Adrenal gland (tissue), 12 donors: ENCODE measurements around the gene ACTR3. TPM values are rescaled to one million over a fixed set of nuclear protein-coding genes. Genes with fewer than 3 reads are reported as not detected.

Experiments
- DNase-seq, 7 donors: peaks; one replicate each; pipeline ENCODE4 v3.0.0-alpha.2; 2019 to 2020
- H3K27ac ChIP-seq, 5 donors: fragments of 200-600 bp; sonication (generic) in 4 of 5; 1 replicate in 3 of 5; 2 replicates in 2 of 5; pipeline versions ENCODE4 v1.5.1 to v1.8.0; 2016 to 2020; ENCODE audit warnings: mild to moderate bottlenecking in 1 of 5
- H3K27me3 ChIP-seq: fragments of 200-600 bp; 2 replicates; pipeline ENCODE4 v1.8.0; 2021
- H3K36me3 ChIP-seq, 2 donors: fragments of 200-600 bp; replicated peaks in 1 of 2; 1 replicate in 1 of 2; 2 replicates in 1 of 2; pipeline versions ENCODE4 v1.5.1 to v1.8.0; 2018 to 2022
- H3K4me1 ChIP-seq, 2 donors: fragments of 200-600 bp; replicated peaks in 1 of 2; 1 replicate in 1 of 2; 2 replicates in 1 of 2; pipeline versions ENCODE4 v1.5.1 to v1.8.0; 2018 to 2021
- H3K4me3 ChIP-seq, 4 donors: fragments of 200-600 bp; sonication (generic) in 3 of 4; one replicate each; pipeline ENCODE4 v1.5.1; 2016 to 2018
- H3K9me3 ChIP-seq, 3 donors: fragments of 200-600 bp; sonication (generic) in 1 of 3; replicated peaks in 1 of 3; 1 replicate in 2 of 3; 2 replicates in 1 of 3; pipeline versions ENCODE4 v1.5.1 to v1.8.0; 2016 to 2021
- POLR2A ChIP-seq, 2 donors: fragments of 450-650 bp; IDR thresholded peaks; one replicate each; pipeline ENCODE4 v1.6.1; 2017; ENCODE audit warnings: antibody characterized with exemption in 2 of 2, mild to moderate bottlenecking in 2 of 2, moderate library complexity in 1 of 2
- WGBS, 4 donors: extraction: QIAGEN DNeasy Blood & Tissue Kit in 2 of 4; methylation state at CpG; one replicate each; pipeline versions ENCODE4 v1.1.5 to v1.1.7; 2013 to 2017; 5-methylcytosine and 5-hydroxymethylcytosine counted together
- intact Hi-C, 2 donors: fragments of 100-400 bp; cut with DNase I; formaldehyde crosslinking; loops; one replicate each; pipeline versions ENCODE4 v1.14.1 to v1.15.0; 2022 to 2023
- polyA plus RNA-seq, 3 donors: library from polyadenylated mRNA; stranded (reverse); fragments of 200-250 nt in 2 of 3; fragments of 350-450 nt in 1 of 3; fragmentation: Illumina TruSeq in 1 of 3; extraction: RNeasy Lipid Tissue Mini Kit (QIAGEN cat#74804) in 1 of 3; gene quantifications; one replicate each; pipeline ENCODE4 v1.2.3, GENCODE V29; 2013 to 2014
- total RNA-seq, 9 donors: library from RNA; depleted of rRNA in 4 of 9; stranded (reverse); fragments of >200 nt in 4 of 9; fragments of 120-200 nt in 1 of 9; fragmentation: NEBNext Ultra II Directional in 1 of 9; extraction: Animal tissue kit (Norgen Biotek cat#: 25700) in 1 of 9; gene quantifications; one replicate each; pipeline versions ENCODE4 v1.1.0 to v1.2.4, GENCODE V29; 2013 to 2023
- TF ChIP-seq, protein P1 (sequence below), 6 experiments: fragments of 450-650 bp in 4 of 6; fragments of 200-600 bp in 2 of 6; sonication (generic) in 1 of 6; IDR thresholded peaks; 1 replicate in 5 of 6; 2 replicates in 1 of 6; pipeline versions ENCODE4 v1.5.1 to v1.8.0; 2016 to 2021; ENCODE audit warnings: antibody characterized with exemption in 6 of 6, mild to moderate bottlenecking in 2 of 6, moderate library complexity in 1 of 6
- donor health status: healthy with polysubstance abuse.
- donor health status: Bipolar disorder and iron deficiency.
- donor health status: DM: yes; HTN: yes; CAD: no.
- donor health status: DM: no; HTN: no; CAD: no.
- donor health status: DM: no; HTN: no; CAD: no.
- donor health status: DM: yes; HTN: yes; CAD: no.

The ACTR3 gene
- total and polyA plus RNA-seq, 12 donors = 28.1 to 530 (median 219) TPM

DNA sequence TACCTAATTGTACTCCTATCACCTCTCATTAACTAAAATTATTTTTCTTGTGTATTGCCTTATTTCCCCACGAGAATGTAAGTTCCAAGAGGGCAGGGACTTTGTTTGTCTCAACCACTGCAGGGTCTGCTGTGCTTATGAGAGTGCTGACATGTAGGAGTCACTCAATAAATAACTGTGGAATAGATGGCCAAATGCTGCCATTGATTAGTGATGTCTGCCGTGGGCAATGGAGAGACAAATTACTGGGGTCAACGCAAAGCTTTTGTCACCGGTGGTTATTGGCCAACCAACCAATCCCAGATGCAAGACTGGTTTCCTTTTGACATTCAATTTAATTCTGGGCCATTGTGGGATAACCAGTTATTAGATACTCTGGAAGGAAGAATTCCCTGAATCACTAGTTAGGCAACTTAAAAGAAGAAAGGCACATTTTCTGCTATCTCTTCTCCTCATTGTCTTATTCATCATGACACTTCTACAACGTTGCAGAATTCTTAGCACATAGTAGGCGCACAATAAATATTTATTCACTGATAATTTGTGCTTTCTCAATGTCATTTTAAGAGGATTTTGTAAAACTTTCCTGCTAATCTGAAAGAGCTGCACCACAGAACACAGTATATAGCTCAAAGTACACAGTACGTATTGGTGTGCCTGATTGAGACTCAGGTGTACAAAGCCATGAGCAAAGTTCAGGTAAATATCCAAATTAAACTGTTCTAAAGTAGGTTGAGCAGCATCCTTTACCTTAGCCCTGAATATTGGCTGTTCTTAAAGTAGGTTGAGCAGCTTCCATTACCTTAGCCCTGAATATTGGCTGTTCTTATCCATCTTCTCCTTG, 95.9 kb downstream of the ACTR3 start:
- Histone ChIP-seq H3K36me3 (no peaks in the 10 kb centered on the region), H3K4me3 (no peak overlapping the region), H3K9me3 (no peaks in the 10 kb centered on the region), H3K27ac (no peak overlapping the region), H3K27me3 (no peaks in the 10 kb centered on the region), H3K4me1 (no peaks in the 10 kb centered on the region)
- TF ChIP-seq, protein P1, sequence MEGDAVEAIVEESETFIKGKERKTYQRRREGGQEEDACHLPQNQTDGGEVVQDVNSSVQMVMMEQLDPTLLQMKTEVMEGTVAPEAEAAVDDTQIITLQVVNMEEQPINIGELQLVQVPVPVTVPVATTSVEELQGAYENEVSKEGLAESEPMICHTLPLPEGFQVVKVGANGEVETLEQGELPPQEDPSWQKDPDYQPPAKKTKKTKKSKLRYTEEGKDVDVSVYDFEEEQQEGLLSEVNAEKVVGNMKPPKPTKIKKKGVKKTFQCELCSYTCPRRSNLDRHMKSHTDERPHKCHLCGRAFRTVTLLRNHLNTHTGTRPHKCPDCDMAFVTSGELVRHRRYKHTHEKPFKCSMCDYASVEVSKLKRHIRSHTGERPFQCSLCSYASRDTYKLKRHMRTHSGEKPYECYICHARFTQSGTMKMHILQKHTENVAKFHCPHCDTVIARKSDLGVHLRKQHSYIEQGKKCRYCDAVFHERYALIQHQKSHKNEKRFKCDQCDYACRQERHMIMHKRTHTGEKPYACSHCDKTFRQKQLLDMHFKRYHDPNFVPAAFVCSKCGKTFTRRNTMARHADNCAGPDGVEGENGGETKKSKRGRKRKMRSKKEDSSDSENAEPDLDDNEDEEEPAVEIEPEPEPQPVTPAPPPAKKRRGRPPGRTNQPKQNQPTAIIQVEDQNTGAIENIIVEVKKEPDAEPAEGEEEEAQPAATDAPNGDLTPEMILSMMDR (IDR thresholded peaks at IDR 0.05) = no peak
- TF ChIP-seq POLR2A (IDR thresholded peaks at IDR 0.05) = no peak
- intact Hi-C loops = no loop called here
- no peak for DNase-seq
- WGBS, 4 donors = 87 to 91% (median 90%) methylated on average over 7 of the region's 7 CpGs

DNA sequence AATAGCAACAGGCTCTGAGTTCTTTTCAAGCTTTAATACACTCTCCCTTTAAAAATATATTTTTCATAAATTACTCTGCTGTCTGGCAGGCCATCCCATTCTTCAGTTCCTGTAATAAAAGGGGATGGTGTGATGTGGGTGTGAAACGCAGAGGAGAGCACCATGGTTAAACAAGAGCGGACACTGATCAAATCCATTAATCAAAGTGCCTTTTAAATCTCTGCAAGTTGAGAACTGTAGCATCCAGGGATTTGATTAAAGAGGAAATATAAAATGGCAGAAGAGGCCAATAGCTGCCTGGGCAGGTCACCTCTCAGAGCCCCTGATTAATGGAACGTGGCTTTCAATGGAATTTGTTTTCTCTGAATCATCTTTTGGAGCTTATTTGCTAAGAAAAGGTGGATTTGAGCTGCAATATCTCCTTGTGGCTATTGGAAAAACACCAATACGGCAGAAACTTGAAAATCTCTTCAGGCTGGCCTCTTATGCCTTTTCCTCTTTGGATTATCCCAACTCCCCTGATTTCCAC, 96.9 kb downstream of the ACTR3 start:
- no peaks in the 10 kb centered on the region for H3K27me3 ChIP-seq
- H3K27ac ChIP-seq = no peak overlapping the region
- intact Hi-C loops = no loop called here
- H3K4me1 ChIP-seq = no peaks in the 10 kb centered on the region
- WGBS, 4 donors = 60 to 88% (median 83%) methylated on average over 4 of the region's 4 CpGs
- TF ChIP-seq, protein P1 (IDR thresholded peaks at IDR 0.05) = no peak
- TF ChIP-seq POLR2A (IDR thresholded peaks at IDR 0.05) = no peak
- no peaks in the 10 kb centered on the region for H3K9me3 ChIP-seq
- DNase-seq = no peak
- H3K4me3 ChIP-seq = no peak overlapping the region
- H3K36me3 ChIP-seq = no peaks in the 10 kb centered on the region

DNA sequence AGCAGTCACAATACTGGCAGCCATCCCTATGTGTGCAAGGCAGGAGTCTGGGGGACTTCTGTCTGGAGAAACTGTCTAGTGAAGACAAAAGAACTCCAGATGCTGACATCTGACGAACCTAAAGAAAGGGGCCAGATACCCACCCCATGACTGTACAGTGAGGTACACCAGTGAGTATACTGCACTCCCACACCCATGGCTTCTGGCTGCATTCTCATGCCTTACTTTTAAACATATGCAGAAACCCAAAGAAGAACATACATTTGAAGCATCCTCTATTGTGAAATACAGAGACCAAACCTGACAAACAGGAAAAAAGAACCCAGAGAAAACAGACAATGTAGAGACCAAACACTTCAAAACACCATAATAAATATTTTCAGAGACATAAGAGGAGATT, 102.2 kb downstream of the ACTR3 start:
- Histone ChIP-seq H3K36me3 (no peaks in the 10 kb centered on the region), H3K27me3 (no peaks in the 10 kb centered on the region), H3K4me1 (no peaks in the 10 kb centered on the region), H3K27ac (no peak overlapping the region), H3K4me3 (no peak overlapping the region), H3K9me3 (no peaks in the 10 kb centered on the region)
- intact Hi-C loops = no loop called here
- TF ChIP-seq, protein P1 (IDR thresholded peaks at IDR 0.05) = no peak
- no peak for TF ChIP-seq POLR2A (IDR thresholded peaks at IDR 0.05)
- no peak for DNase-seq
- WGBS, 4 donors = 57 to 95% (median 86%) methylated on average over 1 of the region's 1 CpG

DNA sequence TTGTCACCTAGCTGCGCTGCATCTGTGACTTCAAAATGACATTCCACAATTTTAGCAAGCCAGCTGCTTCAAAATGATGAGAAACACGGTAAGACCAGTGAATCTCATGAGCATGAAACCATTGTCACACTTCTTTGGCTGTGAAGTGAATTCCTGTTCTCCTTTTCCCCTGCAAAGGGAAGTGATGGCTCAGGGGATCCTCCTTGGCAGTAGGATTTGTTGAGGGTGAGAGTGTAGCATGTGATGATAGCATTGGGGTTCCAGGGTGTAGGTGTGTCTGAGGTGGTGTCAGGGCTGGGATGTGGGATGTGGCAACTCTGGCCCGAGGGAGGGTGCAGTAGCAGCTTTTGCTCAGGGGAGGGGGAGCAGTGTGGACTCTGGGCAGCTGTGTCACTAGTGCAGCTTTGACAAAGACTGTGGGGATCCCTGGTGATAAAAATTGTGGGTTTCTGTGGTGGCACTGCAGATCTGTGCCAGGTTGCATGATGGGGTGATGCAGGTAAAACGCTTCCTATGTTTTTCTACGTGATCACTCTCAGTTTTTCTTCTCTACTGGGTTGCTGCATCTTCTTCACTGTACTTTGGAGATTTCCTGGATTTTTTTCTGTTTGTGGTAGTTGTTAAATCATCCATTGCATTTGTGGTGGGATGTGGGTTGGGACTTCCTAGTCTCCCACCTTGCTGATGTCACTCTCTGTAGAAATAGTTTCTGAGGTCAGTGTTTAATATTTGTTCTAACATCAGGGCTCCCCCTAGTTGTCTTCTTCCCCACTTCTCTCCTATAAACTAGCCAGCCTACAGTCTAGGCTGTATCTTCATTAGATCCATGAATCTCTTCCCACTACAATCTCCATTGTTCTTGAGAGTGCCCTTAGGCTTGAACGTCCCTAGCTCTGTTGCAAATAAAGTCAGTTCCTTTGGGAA, 107.0 kb downstream of the ACTR3 start:
- no peak overlapping the region for H3K27ac ChIP-seq
- no peak overlapping the region for H3K4me3 ChIP-seq
- no peaks in the 10 kb centered on the region for H3K9me3 ChIP-seq
- no peaks in the 10 kb centered on the region for H3K36me3 ChIP-seq
- no peak for DNase-seq
- H3K27me3 ChIP-seq = no peaks in the 10 kb centered on the region
- TF ChIP-seq POLR2A (IDR thresholded peaks at IDR 0.05) = no peak
- TF ChIP-seq, protein P1 (IDR thresholded peaks at IDR 0.05) = no peak
- 76 to 87% (median 81%) methylated on average over 6 of the region's 6 CpGs for WGBS, 4 donors
- intact Hi-C loops = no loop called here
- H3K4me1 ChIP-seq = no peaks in the 10 kb centered on the region
